UCSD-AML1 (cell line): ENCODE results near the gene KCTD8.
"Not testable (repeated sequence)": the region's sequence is repeated elsewhere in the genome, so short reads cannot be mapped to it uniquely, and the experiment has no call there.

ENCODE experiments used
- DNase-seq: peaks from one replicate; lab custom pipeline; 2025; ENCODE audit not compliant: unreplicated experiment; lab: John Stamatoyannopoulos, UW

The KCTD8 gene

DNA sequence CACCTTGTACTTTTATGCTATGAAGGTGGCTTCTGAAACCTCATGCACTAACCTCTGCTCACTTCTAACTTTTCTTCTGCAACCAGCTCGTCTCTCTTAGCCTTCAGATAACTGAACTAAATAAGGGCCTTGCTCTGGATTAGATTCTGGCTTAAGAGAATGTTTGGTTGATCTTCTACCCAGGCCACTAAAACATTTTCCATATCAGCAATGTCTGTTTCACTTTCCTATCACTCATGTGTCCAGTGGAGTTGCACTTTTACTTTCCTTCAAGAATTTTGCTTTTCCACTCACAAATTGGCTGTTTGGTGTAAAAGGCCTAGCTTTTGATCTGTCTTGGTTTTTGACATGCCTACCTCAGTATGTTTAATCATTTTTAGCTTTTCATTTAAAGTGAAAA is 105.8 kb downstream of the KCTD8 start:
- no peak for DNase-seq

DNA sequence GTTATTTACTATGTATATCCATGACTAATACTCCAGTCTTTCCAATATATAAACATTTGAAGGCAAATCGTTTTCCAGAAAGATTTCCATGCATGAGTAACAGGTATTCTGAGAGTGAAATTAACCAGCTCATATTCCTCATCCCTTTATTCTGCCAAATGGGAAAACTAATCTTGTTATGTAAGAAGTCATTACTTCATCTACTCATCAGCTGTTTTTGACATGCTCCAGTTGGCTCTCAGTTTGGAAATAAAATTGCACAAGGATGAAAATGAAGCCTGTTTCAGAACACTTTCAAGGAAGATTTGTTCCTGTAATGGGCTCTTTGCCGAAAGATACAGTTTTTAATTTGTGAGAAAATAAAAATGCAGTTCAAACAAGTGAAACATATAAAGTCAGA is 121.9 kb downstream of the KCTD8 start:
- DNase-seq: no peak

DNA sequence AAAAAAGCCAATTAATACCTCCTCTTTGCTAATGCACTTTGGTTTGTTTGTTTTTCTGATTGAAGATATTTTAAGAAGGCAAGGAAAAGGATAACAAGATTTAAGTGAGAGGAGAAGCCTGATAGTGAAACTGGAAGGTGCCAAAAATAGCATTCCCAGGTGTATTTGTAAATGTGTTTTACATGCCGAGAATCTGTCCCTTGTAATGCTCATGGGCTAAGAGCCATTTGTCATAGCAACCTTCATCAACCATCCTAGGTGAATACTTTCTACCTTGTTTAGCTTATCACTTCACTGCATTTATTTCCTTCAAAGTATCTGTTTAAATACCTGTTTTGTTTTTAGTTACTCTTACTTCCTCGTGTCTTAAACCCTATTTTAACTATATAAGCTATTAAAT is 127.8 kb downstream of the KCTD8 start:
- DNase-seq: no peak

DNA sequence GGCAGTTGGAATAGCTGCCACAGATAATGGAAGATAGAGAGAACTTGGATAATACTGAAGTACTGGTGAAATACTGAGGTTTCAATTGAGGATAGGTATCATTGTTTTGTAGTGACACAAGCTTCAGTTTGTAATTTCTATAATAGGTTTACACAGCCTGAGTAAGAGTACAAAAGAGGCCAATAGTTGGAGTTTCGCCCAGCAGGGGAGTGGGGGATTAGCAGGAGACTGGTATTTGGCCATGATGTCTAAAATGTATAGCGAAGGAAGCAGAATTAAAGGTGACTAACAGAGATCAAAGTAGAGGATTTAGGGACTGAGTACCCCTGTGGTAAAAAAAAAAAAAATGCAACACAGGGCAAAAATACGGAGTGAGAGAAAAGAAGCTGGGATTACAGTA is 129.5 kb downstream of the KCTD8 start:
- no peak for DNase-seq

DNA sequence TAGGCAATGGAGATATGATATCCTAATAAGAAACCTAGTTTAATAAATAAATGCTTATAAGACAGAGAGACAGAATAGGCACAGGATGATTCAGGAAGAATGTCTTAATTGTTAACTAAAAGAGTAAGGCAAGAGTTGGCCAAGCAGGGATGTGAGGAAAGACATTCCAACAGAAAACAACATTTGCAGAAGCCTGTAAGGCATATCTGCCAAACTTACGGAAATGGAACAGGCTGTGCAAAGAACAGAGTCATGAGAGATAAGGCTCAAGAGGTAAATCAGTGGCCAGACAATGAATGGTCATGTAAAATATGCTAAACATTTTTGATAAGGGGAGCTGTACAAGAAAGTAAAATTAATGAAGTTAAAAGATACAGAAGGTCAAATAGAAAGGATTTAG is 134.9 kb downstream of the KCTD8 start:
- DNase-seq: no peak

DNA sequence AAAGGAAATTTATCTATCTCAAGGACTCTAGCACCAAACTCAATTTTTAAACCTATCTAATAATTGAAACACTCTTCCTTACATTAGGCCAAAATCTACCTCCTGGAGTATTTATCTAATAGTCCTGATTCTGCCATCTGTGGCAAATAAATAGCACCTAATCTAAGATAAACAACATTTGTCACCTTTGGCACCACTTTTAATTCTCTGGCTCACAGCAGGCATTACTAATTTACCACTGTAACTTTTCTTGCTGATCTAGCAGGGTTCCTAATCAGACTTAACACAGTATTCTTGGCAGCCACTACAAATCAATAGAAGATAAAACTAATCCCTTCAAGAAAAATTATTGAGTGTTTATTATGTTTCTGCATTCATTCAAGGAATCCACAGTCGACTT is 161.1 kb downstream of the KCTD8 start:
- DNase-seq: no peak

DNA sequence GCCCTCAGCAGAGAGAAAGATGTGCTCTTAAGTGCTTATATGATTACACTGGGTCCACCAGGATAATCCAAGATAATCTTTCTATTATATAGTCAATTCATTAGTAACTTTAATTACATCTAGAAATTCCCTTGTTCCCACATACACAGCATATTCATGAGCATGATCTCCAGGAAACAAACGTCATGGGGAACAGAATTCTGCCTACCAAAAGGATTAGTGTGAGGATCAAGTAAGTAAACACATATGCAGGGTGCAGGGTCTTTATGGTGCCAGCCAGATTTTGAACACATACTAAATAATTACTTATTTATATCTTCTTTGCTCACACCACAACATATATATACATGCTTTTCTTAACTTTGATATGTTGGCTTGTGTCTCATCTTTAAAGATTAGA is 169.1 kb downstream of the KCTD8 start:
- DNase-seq: no peak

DNA sequence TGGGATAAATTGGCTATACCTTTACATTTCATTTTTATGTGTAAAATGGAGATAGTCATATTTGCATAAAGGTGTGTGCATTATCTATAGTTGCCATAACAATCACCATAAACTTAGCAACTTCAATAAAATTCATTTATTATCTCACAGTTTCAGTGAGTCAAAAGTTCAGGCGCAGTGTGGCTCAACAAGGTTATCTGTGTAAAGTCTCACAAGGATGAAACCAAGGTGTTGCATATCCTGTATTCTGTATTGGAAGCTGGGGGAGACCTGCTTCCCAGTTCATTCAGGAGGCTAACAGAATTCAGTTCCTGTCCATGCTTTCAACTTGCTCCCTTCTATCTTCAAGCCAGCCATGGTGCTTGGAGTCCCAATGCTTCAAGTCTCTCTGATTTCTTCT is 169.5 kb downstream of the KCTD8 start:
- no peak for DNase-seq

DNA sequence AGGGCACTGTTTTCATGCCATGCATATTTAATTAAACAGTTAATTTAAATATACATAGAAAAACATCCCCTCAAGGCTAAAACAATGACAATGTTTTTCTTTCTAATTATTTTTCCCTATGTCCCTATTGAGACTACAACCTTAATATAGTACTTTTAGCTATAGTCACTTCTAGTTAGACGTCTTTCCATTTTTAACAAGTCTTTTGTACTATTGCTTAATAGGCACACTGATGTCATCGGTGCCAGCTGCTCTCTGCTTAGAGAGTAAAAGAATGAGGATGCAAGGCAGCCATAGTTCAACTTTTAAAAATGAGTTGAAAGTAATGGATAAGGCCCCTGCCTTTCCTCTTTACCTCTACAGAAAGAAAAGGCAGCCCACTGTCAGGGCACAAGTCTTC is 191.1 kb downstream of the KCTD8 start:
- no peak for DNase-seq

DNA sequence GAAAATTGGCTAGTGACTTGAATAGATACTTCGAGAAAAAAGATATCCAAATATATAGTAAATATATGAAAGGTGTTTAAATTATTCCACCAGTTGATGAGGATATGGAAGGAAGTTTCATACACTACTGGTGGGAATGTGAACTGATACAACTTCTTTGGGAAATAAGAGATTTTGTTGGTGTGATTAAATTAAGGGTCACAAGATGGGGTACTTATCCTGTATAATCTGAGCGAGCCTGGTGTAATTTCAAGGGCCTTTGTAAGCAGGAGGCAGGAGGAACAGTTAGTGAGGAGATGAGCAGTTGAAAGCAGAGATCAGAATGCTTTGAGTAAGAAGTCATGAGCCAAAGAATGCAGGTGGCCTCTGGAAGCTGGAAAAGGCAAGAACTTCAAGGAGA is 192.2 kb downstream of the KCTD8 start:
- no peak for DNase-seq

DNA sequence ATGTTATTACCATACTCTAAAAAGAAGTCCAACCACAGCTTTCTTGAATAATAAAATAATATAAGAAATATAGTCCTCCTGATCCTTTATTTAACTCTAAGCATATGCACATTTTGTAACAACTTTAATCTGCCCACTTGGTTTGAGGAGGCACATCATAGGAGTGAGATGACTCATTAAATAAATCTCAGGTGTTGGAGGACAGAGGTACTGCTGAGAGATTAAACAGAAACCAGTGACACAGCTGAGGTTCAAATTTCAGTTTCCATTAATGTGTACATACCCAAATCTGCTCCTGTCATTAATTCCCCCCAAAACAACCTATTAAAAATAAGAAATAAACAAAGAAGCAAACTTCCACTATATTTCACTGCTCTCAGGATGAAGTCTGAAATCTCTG is 211.0 kb downstream of the KCTD8 start:
- no peak for DNase-seq

DNA sequence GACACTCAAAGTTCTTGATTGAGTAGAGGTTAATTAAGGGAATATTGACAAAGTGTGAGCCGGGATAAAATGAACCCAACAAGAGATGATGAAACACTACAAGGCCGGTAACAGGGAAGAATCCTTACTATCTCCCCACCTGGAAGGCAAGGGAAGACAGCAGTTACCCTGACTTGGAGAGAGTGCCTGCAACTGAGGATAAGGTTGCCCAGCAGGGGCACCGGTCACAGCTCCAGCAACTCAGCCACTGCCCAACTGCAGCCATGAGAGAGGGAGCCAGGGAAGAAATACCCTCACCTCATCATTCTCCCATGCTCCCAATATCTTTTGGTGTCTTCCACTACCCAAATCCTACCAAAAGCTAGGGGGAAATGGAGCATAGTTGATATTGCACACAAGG is 212.7 kb downstream of the KCTD8 start:
- DNase-seq: no peak

DNA sequence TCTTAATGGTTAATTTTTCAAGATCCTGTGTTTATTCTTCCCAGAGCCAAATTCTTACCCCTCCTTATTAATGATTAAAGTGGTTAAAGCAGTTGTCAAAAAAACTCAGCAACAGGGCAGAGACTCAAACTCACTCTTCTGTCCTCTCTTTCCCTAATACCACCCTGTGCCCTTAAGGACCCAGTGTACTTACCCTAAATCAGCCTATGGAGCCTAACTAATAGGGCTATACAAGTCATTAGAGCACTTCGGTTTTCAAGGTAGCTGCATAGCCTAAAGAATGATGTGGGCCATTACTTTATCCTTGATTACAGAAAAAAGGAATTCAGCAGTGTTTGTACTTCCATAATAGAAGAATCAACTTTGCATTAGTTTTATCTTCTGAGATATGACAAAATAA is 216.3 kb downstream of the KCTD8 start:
- DNase-seq: no peak

DNA sequence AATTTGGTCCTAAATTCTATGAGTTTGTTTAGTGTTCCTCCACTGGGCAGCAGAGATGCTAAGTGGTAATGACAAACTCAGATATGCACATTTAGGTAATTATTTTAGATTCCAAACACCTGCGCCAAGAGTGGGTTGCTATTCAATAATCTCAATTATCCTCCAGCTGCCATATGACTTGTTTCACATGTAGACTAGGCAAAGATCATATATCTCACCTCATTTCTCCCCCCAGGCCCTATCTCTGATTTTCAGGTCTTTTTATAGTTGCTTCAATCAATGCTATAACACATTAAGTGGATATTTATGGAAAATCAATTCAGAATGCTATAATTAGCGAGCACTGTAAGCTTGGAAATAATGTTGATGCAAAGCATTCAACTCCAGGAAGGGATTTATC is 217.6 kb downstream of the KCTD8 start:
- no peak for DNase-seq

DNA sequence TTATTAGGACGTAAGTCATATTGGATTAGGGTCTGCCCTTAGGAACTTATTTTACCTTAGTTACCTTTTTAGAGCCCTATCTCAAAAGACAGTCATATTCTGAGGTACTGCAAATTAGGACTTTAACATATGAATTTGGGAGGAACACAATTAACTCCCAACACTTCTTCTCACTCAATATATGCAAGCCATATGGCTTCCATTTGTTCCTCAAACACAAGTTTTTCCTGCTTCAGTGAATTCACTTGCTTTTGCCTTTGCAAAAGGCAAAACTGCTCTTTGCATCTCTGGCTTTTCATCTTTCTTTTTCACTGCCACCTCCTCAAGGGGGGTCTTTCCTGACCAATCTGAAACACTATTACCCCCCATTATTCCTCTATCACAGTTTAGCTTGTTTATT is 220.3 kb downstream of the KCTD8 start:
- no peak for DNase-seq

DNA sequence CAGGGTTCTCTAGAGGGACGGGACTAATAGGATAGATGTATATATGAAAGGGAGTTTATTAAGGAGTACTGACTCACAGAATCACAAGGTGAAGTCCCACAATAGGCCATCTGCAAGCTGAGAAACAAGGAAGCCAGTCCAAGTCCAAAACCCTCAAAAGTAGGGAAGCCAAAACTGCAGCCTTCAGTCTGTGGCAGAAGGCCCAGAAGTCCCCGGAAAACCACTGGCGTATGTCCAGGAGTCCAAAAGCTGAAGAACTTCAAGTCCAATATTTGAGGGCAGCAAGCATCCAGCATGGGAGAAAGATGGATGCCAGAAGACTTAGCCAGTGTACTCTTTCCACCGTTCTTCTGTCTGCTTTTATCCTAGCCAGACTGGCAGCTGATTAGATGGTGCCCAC is 227.2 kb downstream of the KCTD8 start:
- DNase-seq: no peak

DNA sequence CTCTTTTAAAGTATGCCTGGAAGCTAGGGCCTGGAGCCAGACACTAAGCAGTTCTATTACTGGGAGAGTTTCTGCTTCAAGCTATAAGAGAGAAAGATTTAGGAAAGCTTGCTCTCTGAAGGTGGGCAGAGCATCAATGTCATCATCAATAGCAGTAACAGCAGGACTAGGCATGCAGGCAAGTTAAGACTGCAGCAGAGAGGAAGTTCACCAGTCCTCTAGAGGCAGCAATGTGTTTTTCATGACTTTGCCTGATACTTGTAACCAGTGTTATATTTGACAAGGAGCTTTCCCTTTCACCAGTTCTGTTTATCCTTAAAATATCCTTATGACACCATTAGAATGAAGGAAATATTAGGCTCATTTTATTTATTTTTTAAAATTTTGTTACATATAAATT is 237.9 kb downstream of the KCTD8 start:
- DNase-seq: no peak

DNA sequence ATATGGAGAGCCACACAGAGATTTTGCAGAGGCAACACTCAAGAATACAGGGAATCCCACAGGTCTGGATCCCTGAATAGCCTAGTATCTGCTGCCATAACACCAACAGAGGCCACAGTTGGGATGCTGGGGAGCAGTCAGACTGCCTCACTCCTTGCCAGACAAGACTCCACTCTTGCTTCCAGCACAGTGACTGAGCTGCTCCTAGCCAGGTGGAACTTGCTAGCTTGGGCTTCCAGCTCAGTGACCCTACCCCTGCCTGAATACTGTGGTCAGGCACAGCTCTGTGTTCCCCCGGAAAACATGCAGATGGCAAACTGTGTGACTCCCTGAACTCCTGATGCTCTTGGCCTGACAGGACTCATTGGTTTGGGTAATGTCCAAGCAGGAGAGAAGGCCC is 251.8 kb downstream of the KCTD8 start:
- no peak for DNase-seq

DNA sequence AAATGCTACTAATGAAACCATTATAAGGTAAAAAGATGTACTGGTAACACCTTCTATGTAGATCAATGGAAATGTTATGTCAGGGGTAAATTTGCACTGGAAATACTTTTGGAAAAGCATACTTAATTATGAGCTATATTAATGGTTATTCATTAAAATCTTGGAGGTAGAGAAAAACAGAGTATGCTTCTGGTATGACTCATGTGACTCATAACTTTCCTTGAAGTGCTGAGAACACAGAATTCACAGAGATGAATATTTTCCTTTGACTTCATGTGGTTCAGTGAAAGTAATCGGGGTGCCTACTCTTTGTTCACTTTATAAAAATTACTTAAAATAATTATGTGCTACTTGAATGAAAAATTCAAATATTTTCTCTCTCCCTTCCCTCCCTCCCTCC is 254.2 kb downstream of the KCTD8 start:
- DNase-seq: no peak

DNA sequence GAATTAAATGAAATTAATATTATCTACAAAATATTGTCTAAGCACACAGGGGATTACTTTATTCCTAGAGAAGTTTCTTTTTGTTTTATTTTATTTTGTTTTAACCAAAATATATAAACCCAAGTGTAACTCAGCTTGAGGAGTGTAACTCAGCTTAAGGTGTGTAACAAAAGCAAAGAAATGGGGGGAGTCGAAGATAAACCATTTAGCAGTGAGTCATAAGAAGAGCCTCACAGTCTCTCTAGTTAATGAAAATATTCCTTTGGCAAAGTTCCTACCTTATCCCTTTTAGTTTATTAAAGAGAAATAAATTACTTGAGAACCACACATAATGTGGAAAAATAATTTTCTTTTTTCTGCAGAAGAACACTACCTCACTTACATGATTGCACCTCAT is 261.8 kb downstream of the KCTD8 start:
- no peak for DNase-seq

DNA sequence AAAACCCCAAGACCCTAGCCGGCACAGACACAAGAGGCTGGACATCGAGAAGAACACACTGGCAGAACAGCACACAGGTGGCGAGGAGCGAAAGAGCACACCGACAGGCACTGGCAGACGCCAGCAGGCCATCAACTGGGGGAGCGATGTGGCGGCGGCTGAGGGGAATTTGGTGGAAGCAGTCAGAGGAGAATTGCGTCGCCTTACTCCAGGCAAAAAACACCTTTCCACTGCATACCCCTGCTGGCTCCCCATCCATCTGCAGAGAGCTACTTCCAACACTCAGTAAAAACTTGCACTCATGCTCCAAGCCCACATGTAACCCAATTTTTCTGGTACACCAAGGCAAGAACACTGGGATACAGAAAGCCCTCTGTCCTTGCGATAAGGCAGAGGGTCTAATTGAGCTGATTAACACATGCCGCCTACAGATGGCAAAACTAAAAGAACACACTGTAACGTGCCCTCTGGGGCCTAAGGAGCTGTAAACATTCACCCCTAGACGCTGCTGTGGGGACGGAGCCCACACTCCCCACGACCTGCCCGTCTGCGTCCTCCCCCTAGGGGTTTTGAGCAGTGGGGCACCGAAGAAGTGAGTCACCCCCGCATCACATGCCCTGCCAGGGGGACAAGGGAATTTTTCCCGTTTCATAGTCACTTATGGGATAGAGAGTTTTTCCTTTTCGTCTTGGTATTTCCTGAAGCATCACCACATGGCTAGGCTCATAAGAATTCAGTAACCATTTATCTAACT is 262.3 kb downstream of the KCTD8 start:
- DNase-seq: peak; percentile 2

DNA sequence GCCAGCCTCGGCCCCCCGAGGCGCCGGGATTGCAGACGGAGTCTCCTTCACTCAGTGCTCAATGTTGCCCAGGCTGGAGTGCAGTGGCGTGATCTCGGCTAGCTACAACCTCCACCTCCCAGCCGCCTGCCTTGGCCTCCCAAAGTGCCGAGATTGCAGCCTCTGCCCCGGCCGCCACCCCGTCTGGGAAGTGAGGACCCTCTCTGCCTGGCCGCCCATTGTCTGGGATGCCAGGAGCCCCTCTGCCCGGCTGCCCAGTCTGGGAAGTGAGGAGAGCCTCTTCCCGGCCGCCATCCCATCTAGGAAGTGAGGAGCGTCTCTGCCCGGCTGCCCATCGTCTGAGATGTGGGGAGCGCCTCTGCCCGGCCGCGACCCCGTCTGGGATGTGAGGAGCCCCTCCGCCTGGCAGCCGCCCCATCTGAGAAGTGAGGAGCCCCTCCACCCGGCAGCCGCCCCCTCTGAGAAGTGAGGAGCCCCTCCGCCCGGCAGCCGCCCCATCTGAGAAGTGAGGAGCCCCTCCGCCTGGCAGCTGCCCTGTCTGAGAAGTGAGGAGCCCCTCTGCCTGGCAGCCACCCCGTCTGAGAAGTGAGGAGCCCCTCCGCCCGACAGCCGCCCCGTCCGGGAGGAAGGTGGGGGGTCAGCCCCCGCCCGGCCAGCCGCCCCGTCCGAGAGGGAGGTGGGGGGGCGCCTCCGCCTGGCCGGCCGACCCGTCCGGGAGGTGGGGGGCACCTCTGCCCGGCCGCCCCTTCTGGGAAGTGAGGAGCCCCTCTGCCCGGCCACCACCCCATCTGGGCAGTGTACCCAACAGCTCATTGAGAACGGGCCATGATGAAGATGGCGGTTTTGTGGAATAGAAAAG is 266.9 kb downstream of the KCTD8 start:
- not testable (repeated sequence) for DNase-seq

DNA sequence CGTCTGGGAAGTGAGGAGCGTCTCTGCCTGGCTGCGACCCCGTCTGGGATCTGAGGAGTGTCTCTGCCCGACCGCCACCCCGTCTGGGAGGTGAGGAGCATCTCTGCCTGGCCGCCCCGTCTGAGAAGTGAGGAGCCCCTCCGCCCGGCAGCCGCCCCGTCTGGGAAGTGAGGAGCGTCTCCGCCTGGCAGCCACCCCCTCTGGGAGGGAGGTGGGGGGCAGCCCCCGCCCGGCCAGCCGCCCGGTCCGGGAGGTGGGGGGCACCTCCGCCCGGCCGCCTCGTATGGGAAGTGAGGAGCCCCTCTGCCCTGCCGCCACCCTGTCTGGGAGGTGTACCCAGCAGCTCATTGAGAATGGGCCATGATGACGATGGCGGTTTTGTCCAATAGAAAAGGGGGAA is 280.8 kb downstream of the KCTD8 start:
- not testable (repeated sequence) for DNase-seq
